Gastrocnemius medialis (tissue), 4 donors: Measurements from ENCODE around the gene CTPS2.

Experiments
- POLR2A ChIP-seq, 2 donors: fragments of 450-650 bp; IDR thresholded peaks; one replicate each; pipeline ENCODE4 v1.6.1; 2017; ENCODE audit warnings: antibody characterized with exemption in 2 of 2, mild to moderate bottlenecking in 2 of 2, moderate library complexity in 2 of 2
- TF ChIP-seq, protein P1 (sequence below), 5 experiments: fragments of 450-650 bp in 3 of 5; fragments of 200-600 bp in 2 of 5; sonication (generic) in 2 of 5; IDR thresholded peaks in 4 of 5; conservative IDR thresholded peaks in 1 of 5; 1 replicate in 4 of 5; 2 replicates in 1 of 5; pipeline ENCODE4 v1.5.1; 2016 to 2019; ENCODE audit warnings: antibody characterized with exemption in 5 of 5, mild to moderate bottlenecking in 3 of 5, moderate library complexity in 3 of 5

DNA sequence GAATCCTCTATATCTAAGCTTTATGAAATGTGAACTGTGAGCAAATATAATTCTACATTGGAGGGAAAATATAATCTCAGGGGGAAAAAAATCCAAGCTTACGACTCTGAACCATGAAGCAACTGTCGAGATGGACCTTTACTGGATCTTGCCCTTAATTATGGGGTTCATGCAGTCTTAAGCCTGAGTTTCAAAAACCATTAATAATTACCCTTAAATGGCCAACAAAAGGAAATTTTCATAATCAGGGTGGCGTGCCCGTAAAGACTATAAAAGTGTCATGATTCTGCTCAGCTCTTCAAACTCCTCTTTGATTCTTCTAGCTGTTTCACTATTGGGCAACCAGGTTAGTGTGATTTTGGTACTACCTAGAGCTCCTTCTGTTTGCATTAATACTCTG, 62.6 kb downstream of the CTPS2 start, which contains the start of gene S100G:
- TF ChIP-seq, protein P1, sequence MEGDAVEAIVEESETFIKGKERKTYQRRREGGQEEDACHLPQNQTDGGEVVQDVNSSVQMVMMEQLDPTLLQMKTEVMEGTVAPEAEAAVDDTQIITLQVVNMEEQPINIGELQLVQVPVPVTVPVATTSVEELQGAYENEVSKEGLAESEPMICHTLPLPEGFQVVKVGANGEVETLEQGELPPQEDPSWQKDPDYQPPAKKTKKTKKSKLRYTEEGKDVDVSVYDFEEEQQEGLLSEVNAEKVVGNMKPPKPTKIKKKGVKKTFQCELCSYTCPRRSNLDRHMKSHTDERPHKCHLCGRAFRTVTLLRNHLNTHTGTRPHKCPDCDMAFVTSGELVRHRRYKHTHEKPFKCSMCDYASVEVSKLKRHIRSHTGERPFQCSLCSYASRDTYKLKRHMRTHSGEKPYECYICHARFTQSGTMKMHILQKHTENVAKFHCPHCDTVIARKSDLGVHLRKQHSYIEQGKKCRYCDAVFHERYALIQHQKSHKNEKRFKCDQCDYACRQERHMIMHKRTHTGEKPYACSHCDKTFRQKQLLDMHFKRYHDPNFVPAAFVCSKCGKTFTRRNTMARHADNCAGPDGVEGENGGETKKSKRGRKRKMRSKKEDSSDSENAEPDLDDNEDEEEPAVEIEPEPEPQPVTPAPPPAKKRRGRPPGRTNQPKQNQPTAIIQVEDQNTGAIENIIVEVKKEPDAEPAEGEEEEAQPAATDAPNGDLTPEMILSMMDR (IDR thresholded peaks at IDR 0.05 in 4 of 5, conservative IDR thresholded peaks at IDR 0.05 in 1 of 5), result no peak
- TF ChIP-seq POLR2A (IDR thresholded peaks at IDR 0.05), result no peak
